AG08396 (cell line): ENCODE measurements around the gene N4BP3.
A peak's percentile ranks its signal among the peaks of the same experiment; 100 is the strongest.
"Not testable (repeated sequence)": the region's sequence is repeated elsewhere in the genome, so short reads cannot be mapped to it uniquely, and the experiment has no call there.

Experiments
- DNase-seq: peaks from one replicate; pipeline ENCODE4 v3.0.0; 2012; ENCODE audit warnings: low spot score, mixed read lengths

Gene N4BP3

GRCh38 chr5:178113141-178113787 is at the start of gene N4BP3:
TSS of gene N4BP3 (plus strand) at chr5:178113532. CDS start at chr5:178119584, 6,052 bp downstream.
- DNase-seq: peak; percentile 82

GRCh38 chr5:178067755-178068154 is 45.6 kb upstream of the N4BP3 start:
- DNase-seq: no peak

GRCh38 chr5:178068293-178068692 is 45.0 kb upstream of the N4BP3 start:
- no peak for DNase-seq

- DNase-seq: peak; percentile 51
Observed at GRCh38 chr5:178069909-178070308, 43.4 kb upstream of the N4BP3 start.

GRCh38 chr5:178071108-178071507 is 42.2 kb upstream of the N4BP3 start:
- DNase-seq: no peak

DNA sequence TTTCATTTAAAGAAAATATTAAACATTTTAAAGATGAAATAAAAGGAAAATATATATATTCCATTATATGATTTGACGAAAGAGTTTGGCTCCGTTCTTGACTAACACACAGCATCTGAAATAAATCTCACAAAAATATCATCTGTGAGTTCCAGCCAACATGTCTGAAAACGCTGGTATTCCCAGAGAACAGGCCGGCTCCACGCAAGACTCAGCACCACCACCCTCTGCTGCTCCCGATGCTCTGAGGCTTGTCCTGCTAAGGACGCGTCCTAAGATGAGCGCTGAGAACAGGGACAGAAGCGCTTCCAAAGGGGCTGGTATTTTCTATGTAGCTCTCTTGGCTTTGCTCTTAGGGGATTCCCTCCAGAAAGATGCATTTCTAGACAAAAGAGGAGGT is 40.6 kb upstream of the N4BP3 start:
- DNase-seq: no peak

GRCh38 chr5:178074266-178074952 is 38.9 kb upstream of the N4BP3 start:
- DNase-seq: no peak

DNA sequence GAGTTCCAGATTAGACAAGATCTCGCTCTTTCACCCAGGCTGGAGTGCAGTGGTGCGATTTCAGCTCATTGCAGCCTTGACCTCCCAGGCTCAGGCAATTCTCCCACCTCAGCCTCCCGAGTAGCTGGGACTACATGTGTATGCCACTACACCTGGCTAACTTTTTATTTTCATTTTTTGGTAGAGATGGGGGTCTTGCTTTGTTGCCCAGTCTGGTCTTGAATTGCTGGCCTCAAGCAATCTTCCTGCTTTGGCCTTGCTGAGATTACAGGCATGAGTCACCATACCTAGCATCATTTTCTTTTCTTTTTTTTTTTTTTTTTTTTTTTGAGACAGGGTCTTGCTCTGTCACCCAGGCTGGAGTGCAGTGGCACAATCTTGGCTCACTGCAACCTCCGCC is 36.4 kb upstream of the N4BP3 start:
- not testable (repeated sequence) for DNase-seq

GRCh38 chr5:178077751-178078150 is 35.6 kb upstream of the N4BP3 start:
- DNase-seq: no peak

DNA sequence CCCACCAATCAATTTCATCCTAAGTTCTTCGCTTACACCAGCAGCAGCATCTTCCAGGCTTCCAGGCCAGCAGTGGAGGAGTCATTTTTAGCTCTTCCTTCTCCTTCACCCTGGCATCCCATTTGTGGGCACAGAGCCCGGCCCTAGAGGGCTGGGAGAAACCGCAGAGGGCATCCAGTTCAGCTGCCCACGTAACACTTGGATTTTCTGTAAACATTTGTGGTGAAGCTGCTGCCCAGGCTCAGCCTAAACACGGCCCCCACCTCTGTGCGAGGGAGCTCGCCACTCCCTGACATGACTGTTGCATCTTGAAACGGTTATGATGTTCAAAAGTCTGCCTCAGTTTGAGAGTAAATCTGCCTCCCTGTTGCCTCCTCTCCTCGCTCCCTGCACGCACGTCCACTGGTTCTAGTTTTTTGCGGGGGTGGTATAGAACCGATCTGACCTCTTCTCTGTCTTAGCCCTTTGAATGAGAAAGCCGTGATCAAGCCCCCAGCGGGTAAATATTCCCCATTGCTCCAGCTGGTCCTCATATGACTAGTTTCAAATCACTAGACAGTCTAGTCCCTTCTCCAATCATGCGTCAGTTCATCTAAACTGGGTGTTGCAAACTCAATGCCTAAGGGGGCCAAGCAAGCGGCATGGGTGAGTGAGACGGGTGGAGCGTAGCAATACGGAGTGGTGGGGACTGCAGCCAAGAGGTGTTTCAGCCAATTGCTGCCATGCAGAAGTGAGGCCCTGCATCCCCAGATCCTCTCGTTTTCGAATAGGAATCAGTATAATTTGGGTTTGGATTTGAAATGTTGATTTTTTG is 34.9 kb upstream of the N4BP3 start:
- DNase-seq: peak; percentile 89

DNA sequence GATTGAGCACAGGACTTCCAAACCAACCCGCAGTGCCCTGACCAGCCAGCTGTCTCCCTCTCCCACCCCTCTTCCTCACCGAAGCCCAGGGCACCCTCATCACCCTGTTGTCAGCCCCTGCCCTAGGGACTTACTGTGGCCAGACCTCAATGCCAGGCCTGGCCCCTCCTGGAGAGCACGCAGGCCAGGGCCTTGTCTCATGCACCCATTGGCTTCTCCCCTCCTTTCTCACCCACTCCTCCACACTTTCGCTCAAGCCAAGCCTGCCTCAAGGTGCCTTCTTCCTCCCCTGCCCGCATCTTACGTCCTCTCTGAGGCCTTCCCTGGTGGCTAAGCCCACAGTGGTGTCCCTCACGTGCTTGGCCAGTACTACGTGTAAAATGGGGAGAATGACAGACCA is 33.3 kb upstream of the N4BP3 start:
- DNase-seq: no peak

GRCh38 chr5:178080618-178081410 is 32.5 kb upstream of the N4BP3 start:
- DNase-seq: no peak

- no peak for DNase-seq
Observed at GRCh38 chr5:178081571-178082243, 31.6 kb upstream of the N4BP3 start.

- peak; percentile 44 for DNase-seq
Observed at GRCh38 chr5:178083922-178084321, 29.4 kb upstream of the N4BP3 start.

DNA sequence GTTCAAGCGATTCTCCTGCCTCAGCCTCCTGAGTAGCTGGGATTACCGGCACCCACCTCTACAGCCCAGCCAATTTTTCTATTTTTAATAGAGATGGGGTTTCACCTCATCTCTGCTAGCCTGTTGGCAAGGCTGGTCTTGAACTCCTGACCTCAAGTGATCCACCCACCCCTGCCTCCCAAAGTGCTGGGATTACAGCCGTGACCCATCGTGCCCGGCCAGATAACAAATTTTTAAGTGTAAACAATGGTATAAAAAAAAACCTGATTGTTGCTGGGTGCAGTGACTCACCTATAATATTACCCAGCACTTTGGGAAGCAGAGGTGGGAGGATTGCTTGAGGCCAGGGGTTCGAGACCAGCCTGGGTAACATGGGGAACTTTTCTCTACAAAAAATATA is 28.0 kb upstream of the N4BP3 start:
- DNase-seq: no peak

DNA sequence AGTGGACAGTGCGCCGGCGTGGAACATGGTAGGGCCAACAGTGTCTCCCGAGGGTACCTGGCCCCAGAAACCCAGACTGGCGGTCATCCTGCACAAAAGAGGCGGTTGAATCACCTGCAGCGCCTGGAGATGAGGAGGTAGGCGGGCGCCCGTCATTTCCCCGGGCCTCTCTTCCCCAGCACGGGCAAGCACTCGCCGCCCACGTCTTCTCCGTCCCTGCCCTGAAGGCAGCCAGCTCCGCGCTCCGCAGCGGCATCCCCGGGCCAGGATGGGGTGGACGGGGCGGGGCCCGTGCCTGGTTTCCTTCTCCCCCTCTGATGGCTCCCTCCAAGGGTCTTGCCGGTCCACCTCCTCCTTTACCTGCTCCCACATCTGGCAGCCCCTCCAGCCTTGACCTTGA is 27.1 kb upstream of the N4BP3 start:
- DNase-seq: no peak

DNA sequence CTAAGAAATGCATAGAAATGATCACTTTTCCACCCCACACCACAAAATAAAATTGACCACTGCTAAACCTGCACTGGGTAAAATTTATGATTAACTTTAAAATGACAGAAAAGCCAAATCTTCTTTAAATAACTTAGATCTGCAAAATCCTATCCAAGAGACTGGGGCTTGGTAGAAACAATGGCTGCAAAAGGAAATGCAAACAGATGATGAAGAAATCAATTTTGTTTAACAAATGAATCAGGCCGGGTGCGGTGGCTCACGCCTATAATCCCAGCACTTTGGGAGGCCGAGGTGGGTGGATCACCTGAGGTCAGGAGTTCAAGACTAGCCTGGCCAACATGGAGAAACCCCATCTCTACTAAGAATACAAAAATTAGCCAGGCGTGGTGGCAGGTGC is 26.1 kb upstream of the N4BP3 start:
- not testable (repeated sequence) for DNase-seq

- DNase-seq: no peak
Observed at GRCh38 chr5:178090856-178091255, 22.5 kb upstream of the N4BP3 start.

DNA sequence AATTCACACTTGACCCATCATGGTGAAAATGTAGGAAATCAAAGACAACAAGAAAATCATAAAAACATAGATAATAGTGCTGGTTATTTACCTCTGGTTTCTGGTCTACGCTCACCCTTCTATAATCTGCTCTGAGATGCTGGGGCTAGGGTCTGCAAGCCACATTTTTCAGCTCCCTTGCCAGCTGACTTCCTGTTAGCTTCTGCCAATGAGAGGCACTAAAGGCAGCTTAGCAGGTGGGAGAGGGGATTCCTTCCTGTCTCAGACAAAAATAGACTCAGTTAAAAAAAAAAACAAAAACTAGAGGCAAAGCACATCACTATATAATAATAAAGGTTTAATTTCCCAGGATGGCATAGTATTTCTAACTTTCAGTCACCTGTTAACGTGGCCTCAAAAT is 20.2 kb upstream of the N4BP3 start:
- no peak for DNase-seq

DNA sequence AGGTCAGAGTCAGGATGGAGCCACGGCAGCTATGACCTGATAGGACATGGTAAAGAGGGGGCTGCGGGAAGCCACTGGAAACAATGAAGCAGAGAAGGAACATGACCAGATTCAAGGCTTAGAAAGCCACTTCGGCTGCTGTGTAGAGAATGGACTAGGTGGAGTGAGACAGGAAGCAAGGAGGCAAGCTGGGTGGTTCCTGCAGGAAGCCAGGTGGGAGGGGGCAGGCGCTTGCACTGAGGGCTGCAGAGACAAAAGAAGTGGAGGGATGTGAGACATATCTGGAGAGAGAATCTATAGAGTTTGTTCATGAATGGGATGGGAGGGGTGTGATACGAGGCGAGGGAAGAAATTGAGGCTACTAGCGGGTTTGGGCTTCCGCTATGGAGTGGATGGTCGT is 19.0 kb upstream of the N4BP3 start:
- no peak for DNase-seq

- no peak for DNase-seq
Observed at GRCh38 chr5:178098685-178099084, 14.6 kb upstream of the N4BP3 start.

GRCh38 chr5:178103612-178104011 is 9.7 kb upstream of the N4BP3 start:
- DNase-seq: no peak
